Thoracic aorta (tissue), 2 donors: ENCODE results near the gene AHR. TPM values are rescaled to one million over a fixed set of nuclear protein-coding genes. Genes with fewer than 3 reads are reported as not detected.
"Not testable (repeated sequence)": the region's sequence is repeated elsewhere in the genome, so short reads cannot be mapped to it uniquely, and the experiment has no call there.

Source experiments
- ATAC-seq: fragments of 150-250 bp; one replicate; pipeline ENCODE4 v1.8.0; 2017; ENCODE audit warnings: low read depth; ENCODE audit not compliant: insufficient number of reproducible peaks, low FRiP score
- DNase-seq: peaks from one replicate; pipeline ENCODE4 v3.0.0-alpha.2; 2020; ENCODE audit warnings: low spot score
- H3K27ac ChIP-seq, 2 donors: fragments of 200-600 bp; sonication (generic); 1 replicate in 1 of 2; 2 replicates in 1 of 2; pipeline ENCODE4 v1.5.1; 2016; ENCODE audit warnings: mild to moderate bottlenecking in 2 of 2, moderate library complexity in 2 of 2
- H3K27me3 ChIP-seq: fragments of 200-600 bp; sonication (generic); replicated peaks from 2 replicates; pipeline ENCODE4 v1.6.0; 2016; ENCODE audit warnings: mild to moderate bottlenecking; ENCODE audit not compliant: insufficient read depth
- H3K36me3 ChIP-seq: fragments of 200-600 bp; sonication (generic); one replicate; pipeline ENCODE4 v1.5.1; 2016
- H3K4me1 ChIP-seq, 2 donors: fragments of 200-600 bp; sonication (generic); 1 replicate in 1 of 2; 2 replicates in 1 of 2; pipeline versions ENCODE4 v1.5.1 to v1.6.0; 2016; ENCODE audit warnings: low read depth in 2 of 2, mild to moderate bottlenecking in 1 of 2; ENCODE audit not compliant: control insufficient read depth in 1 of 2
- H3K4me3 ChIP-seq: fragments of 200-600 bp; sonication (generic); 2 replicates; pipeline ENCODE4 v1.5.1; 2016; ENCODE audit warnings: mild to moderate bottlenecking
- H3K9me3 ChIP-seq: fragments of 200-600 bp; sonication (generic); 2 replicates; pipeline ENCODE4 v1.5.1; 2016
- CTCF ChIP-seq: fragments of 200-600 bp; sonication (generic); IDR thresholded peaks from one replicate; pipeline ENCODE4 v1.5.1; 2019; ENCODE audit warnings: antibody characterized with exemption
- total RNA-seq, 2 donors: library from RNA; depleted of rRNA; stranded (reverse); fragments of >200 nt; gene quantifications; one replicate each; pipeline versions ENCODE4 v1.1.0 to v1.2.3, GENCODE V29; 2016

AHR gene
- total RNA-seq, 2 donors from 2014 or later: 131 to 191 TPM

GRCh38 chr7:17347401-17347800, 48.9 kb downstream of the AHR start:
- ATAC-seq (no peak), DNase-seq (no peak)
- Histone ChIP-seq H3K9me3 (no peaks in the 10 kb centered on the region), H3K4me3 (no peak overlapping the region), H3K4me1 (peaks cover 6 to 13% of the 10 kb centered on the region in 2 donors), H3K36me3 (no peaks in the 10 kb centered on the region), H3K27ac (no peak overlapping the region), H3K27me3 (no peaks in the 10 kb centered on the region)
- no peak for TF ChIP-seq CTCF

- not testable (repeated sequence) for H3K9me3 ChIP-seq, H3K27me3 ChIP-seq, H3K4me3 ChIP-seq, H3K36me3 ChIP-seq, H3K27ac ChIP-seq, ATAC-seq, H3K4me1 ChIP-seq, DNase-seq
These were observed 50.5 kb downstream of the AHR start for GRCh38 chr7:17348932-17349331.

- H3K27ac ChIP-seq, H3K4me1 ChIP-seq, H3K36me3 ChIP-seq, H3K4me3 ChIP-seq, H3K27me3 ChIP-seq, DNase-seq, H3K9me3 ChIP-seq, ATAC-seq: not testable (repeated sequence)
These were observed 51.9 kb downstream of the AHR start for GRCh38 chr7:17350321-17350720.

GRCh38 chr7:17353650-17354419, 55.4 kb downstream of the AHR start:
- not testable (repeated sequence) for DNase-seq, H3K4me3 ChIP-seq, H3K4me1 ChIP-seq, H3K27me3 ChIP-seq, H3K27ac ChIP-seq, H3K36me3 ChIP-seq, H3K9me3 ChIP-seq, ATAC-seq

GRCh38 chr7:17354473-17354872, 56.0 kb downstream of the AHR start:
- no peak for DNase-seq

GRCh38 chr7:17355050-17355449, 56.6 kb downstream of the AHR start:
- Histone ChIP-seq H3K9me3 (no peaks in the 10 kb centered on the region), H3K4me3 (no peak overlapping the region), H3K4me1 (no peaks in the 10 kb centered on the region), H3K36me3 (no peaks in the 10 kb centered on the region), H3K27ac (no peak overlapping the region), H3K27me3 (no peaks in the 10 kb centered on the region)
- no peak for TF ChIP-seq CTCF
- no peak for DNase-seq
- no peak for ATAC-seq

More at GRCh38 chr7:17354473-17354872, 56.0 kb downstream of the AHR start:
- Histone ChIP-seq H3K9me3 (no peaks in the 10 kb centered on the region), H3K36me3 (no peaks in the 10 kb centered on the region), H3K4me3 (no peak overlapping the region), H3K4me1 (no peaks in the 10 kb centered on the region), H3K27me3 (no peaks in the 10 kb centered on the region), H3K27ac (no peak overlapping the region)
- no peak for ATAC-seq
- TF ChIP-seq CTCF: no peak

GRCh38 chr7:17357952-17358351, 59.5 kb downstream of the AHR start:
- no peak for TF ChIP-seq CTCF
- no peak overlapping the region for H3K27ac ChIP-seq
- no peaks in the 10 kb centered on the region for H3K9me3 ChIP-seq
- no peaks in the 10 kb centered on the region for H3K27me3 ChIP-seq
- ATAC-seq: no peak
- no peaks in the 10 kb centered on the region for H3K4me1 ChIP-seq
- H3K4me3 ChIP-seq: no peak overlapping the region
- no peak for DNase-seq
- no peaks in the 10 kb centered on the region for H3K36me3 ChIP-seq
